SU-DHL-6 (cell line): ENCODE measurements around the gene CASS4.

Experiments used
- H2AFZ ChIP-seq: fragments of 200-600 bp; sonication (generic); 2 replicates; pipeline ENCODE4 v1.6.1; 2014; ENCODE audit warnings: low read depth, mild to moderate bottlenecking, moderate library complexity, mixed read lengths, antibody characterized with exemption, low read length; ENCODE audit not compliant: severe bottlenecking
- H3F3A ChIP-seq: fragments of 200-600 bp; shearing (Covaris generic); 2 replicates; pipeline ENCODE4 v1.6.0; 2016; ENCODE audit warnings: antibody characterized with exemption, mild to moderate bottlenecking; ENCODE audit not compliant: insufficient read depth
- H3K27ac ChIP-seq: fragments of 200-600 bp; sonication (generic); 2 replicates; pipeline ENCODE4 v1.5.1; 2016; ENCODE audit warnings: low read depth, mild to moderate bottlenecking, low read length, moderate library complexity, mixed read lengths
- H3K27me3 ChIP-seq: fragments of 200-600 bp; sonication (generic), shearing (Covaris generic); 2 replicates; pipeline ENCODE4 v1.6.0; 2014; ENCODE audit warnings: mild to moderate bottlenecking, low read length
- H3K36me3 ChIP-seq: fragments of 200-600 bp; sonication (generic); 2 replicates; pipeline ENCODE4 v1.6.1; 2014; ENCODE audit warnings: mild to moderate bottlenecking, low read length, mixed read lengths
- H3K4me2 ChIP-seq: fragments of 300-600, 200-600 bp; shearing (Covaris generic), sonication (generic); 2 replicates; pipeline ENCODE4 v1.6.0; 2014; ENCODE audit warnings: low read length, low read depth, mild to moderate bottlenecking; ENCODE audit not compliant: poor library complexity, severe bottlenecking
- H3K4me3 ChIP-seq: fragments of 200-600 bp; sonication (generic); 2 replicates; pipeline ENCODE4 v1.5.1; 2014; ENCODE audit warnings: antibody characterized with exemption, low read length, mild to moderate bottlenecking, mixed read lengths; ENCODE audit not compliant: insufficient read depth, poor library complexity, severe bottlenecking
- H3K79me2 ChIP-seq: fragments of 200-600 bp; sonication (generic); 2 replicates; pipeline ENCODE4 v1.6.1; 2014; ENCODE audit warnings: mild to moderate bottlenecking, low read length, moderate library complexity; ENCODE audit not compliant: insufficient read depth
- H3K9ac ChIP-seq: fragments of 200-600 bp; sonication (generic); 2 replicates; pipeline ENCODE4 v1.7.0; 2014; ENCODE audit warnings: mild to moderate bottlenecking, low read length
- H3K9me2 ChIP-seq: fragments of 200-600 bp; sonication (generic); replicated peaks from 2 replicates; pipeline ENCODE4 v1.6.1; 2014; ENCODE audit warnings: low read length; ENCODE audit not compliant: insufficient read depth
- H3K9me3 ChIP-seq: fragments of 200-600 bp; sonication (generic); 2 replicates; pipeline ENCODE4 v1.6.1; 2014; ENCODE audit warnings: low read length, mixed read lengths; ENCODE audit not compliant: insufficient read depth
- H4K20me1 ChIP-seq: fragments of 200-600 bp; sonication (generic); 2 replicates; pipeline ENCODE4 v1.6.1; 2014; ENCODE audit warnings: low read depth, mild to moderate bottlenecking, antibody characterized with exemption, low read length, moderate library complexity, mixed read lengths
- EZH2phosphoT487 ChIP-seq: fragments of 200-600 bp; sonication (generic), shearing (Covaris generic); conservative IDR thresholded peaks from 2 replicates; pipeline ENCODE4 v1.6.1; 2018; ENCODE audit warnings: mild to moderate bottlenecking, antibody characterized with exemption, low read length, moderate library complexity, mixed read lengths
- TF ChIP-seq, protein P1 (sequence below): fragments of 200-600 bp; sonication (generic); IDR thresholded peaks from one replicate; pipeline ENCODE4 v1.5.1; 2017; ENCODE audit warnings: antibody characterized with exemption, mild to moderate bottlenecking, low read length, moderate library complexity; ENCODE audit not compliant: insufficient read depth, poor library complexity, severe bottlenecking

CASS4 gene

DNA sequence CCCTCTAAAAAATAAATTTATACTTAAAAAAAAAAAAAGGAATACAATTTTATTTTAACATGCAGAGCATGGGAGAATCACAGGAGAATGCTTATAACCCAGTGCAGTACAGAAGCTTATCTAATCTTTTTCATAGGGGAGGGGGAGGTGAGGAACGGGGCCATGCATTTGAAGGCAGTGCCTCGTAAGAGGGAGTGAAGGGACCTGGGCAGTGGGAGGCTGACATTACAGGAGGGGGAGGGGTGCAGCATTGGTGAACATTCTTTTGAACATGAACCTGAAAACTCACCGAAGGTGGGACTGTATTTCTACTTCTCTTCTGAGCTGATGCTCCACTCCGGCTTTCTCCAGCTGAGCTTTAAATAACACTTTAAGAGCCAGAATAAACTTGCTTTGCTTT, 29.4 kb upstream of the CASS4 start:
- no peaks in the 10 kb centered on the region for H3K9me3 ChIP-seq
- no peak overlapping the region for H2AFZ ChIP-seq
- H3K9me2 ChIP-seq: no peaks in the 10 kb centered on the region
- H3K27ac ChIP-seq: no peak overlapping the region
- no peaks in the 10 kb centered on the region for H3K27me3 ChIP-seq
- H3K36me3 ChIP-seq: peaks cover 70% of the 10 kb centered on the region
- no peak overlapping the region for H3K4me2 ChIP-seq
- H3F3A ChIP-seq: no peaks in the 10 kb centered on the region
- H3K9ac ChIP-seq: no peak overlapping the region
- no peak for TF ChIP-seq EZH2phosphoT487
- TF ChIP-seq, protein P1, sequence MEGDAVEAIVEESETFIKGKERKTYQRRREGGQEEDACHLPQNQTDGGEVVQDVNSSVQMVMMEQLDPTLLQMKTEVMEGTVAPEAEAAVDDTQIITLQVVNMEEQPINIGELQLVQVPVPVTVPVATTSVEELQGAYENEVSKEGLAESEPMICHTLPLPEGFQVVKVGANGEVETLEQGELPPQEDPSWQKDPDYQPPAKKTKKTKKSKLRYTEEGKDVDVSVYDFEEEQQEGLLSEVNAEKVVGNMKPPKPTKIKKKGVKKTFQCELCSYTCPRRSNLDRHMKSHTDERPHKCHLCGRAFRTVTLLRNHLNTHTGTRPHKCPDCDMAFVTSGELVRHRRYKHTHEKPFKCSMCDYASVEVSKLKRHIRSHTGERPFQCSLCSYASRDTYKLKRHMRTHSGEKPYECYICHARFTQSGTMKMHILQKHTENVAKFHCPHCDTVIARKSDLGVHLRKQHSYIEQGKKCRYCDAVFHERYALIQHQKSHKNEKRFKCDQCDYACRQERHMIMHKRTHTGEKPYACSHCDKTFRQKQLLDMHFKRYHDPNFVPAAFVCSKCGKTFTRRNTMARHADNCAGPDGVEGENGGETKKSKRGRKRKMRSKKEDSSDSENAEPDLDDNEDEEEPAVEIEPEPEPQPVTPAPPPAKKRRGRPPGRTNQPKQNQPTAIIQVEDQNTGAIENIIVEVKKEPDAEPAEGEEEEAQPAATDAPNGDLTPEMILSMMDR: no peak
- H3K4me3 ChIP-seq: no peak overlapping the region
- peaks cover 22% of the 10 kb centered on the region; the same call in 1 of the 2 replicates for H4K20me1 ChIP-seq
- H3K79me2 ChIP-seq: peaks cover 78% of the 10 kb centered on the region

DNA sequence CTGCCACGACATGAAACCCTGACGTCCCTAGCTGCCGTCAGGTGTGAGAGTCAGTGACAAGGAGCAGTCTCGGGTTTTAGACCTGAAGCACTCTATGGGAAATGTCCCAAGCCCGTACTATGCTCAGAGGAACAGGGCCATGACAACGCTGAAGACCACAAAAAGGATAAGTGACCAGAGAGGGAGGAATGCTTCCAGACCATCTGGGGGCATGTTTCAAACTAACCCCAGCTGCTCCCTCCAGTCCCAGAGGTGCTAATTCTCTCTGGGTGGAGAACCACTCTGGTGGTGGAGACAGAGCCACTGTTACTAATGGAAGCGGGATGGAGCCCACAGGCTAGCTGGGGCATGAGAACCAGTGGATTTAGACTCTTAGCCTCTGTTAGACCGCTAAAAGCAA, 28.7 kb upstream of the CASS4 start:
- Histone ChIP-seq H3F3A (no peaks in the 10 kb centered on the region), H3K9me3 (no peaks in the 10 kb centered on the region), H3K4me3 (no peak overlapping the region), H2AFZ (no peak overlapping the region), H3K79me2 (peaks cover 79% of the 10 kb centered on the region), H3K4me2 (no peak overlapping the region), H3K9ac (no peak overlapping the region), H3K27ac (no peak overlapping the region), H3K36me3 (peaks cover 72% of the 10 kb centered on the region), H3K9me2 (no peaks in the 10 kb centered on the region), H4K20me1 (peaks cover 22% of the 10 kb centered on the region; the same call in 1 of the 2 replicates), H3K27me3 (no peaks in the 10 kb centered on the region)
- TF ChIP-seq, protein P1: no peak
- no peak for TF ChIP-seq EZH2phosphoT487

DNA sequence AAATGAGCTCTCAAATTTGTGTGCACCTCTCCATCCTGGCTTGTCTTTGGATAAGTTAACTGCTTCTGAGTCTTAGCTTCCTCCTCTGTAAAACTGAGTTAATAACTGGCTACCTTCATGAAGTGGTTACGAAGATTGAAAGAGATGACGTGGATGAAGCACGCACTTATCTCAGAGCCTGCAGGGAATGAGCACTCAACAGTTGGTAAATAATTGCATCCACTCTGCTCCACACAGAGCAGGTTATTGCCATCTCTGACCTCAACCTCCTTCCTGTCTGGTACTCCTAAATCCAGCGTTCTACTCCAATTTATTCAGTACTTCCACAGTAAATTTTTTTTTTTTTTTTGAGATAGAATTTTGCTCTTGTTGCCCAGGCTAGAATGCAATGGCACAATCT, 26.9 kb upstream of the CASS4 start:
- Histone ChIP-seq H3K79me2 (peaks cover 84% of the 10 kb centered on the region), H3K9ac (no peak overlapping the region), H3K27ac (no peak overlapping the region), H3F3A (no peaks in the 10 kb centered on the region), H3K9me3 (no peaks in the 10 kb centered on the region), H3K4me2 (no peak overlapping the region), H2AFZ (no peak overlapping the region), H3K9me2 (no peaks in the 10 kb centered on the region), H3K4me3 (no peak overlapping the region), H4K20me1 (peaks cover 22% of the 10 kb centered on the region; the same call in 1 of the 2 replicates), H3K27me3 (no peaks in the 10 kb centered on the region), H3K36me3 (peaks cover 64% of the 10 kb centered on the region)
- TF ChIP-seq EZH2phosphoT487: no peak
- TF ChIP-seq, protein P1: no peak

- Histone ChIP-seq H3F3A (no peaks in the 10 kb centered on the region), H3K9me2 (no peaks in the 10 kb centered on the region), H3K9ac (no peak overlapping the region), H3K36me3 (peaks cover 57% of the 10 kb centered on the region), H3K4me2 (no peak overlapping the region), H3K27ac (no peak overlapping the region), H4K20me1 (peaks cover 20% of the 10 kb centered on the region; the same call in 1 of the 2 replicates), H2AFZ (no peak overlapping the region), H3K27me3 (no peaks in the 10 kb centered on the region), H3K79me2 (peaks cover 88% of the 10 kb centered on the region), H3K4me3 (no peak overlapping the region), H3K9me3 (no peaks in the 10 kb centered on the region)
- TF ChIP-seq, protein P1: no peak
- no peak for TF ChIP-seq EZH2phosphoT487
Observed at GRCh38 chr20:56386219-56386618, 25.8 kb upstream of the CASS4 start.
